Measurements from ENCODE around the gene NF1. TPM values are rescaled to one million over a fixed set of nuclear protein-coding genes. Genes with fewer than 3 reads are reported as not detected.

NF1 gene
- total and polyA plus RNA-seq, 7 donors: 4.8 to 83.8 (median 40.7) TPM

DNA sequence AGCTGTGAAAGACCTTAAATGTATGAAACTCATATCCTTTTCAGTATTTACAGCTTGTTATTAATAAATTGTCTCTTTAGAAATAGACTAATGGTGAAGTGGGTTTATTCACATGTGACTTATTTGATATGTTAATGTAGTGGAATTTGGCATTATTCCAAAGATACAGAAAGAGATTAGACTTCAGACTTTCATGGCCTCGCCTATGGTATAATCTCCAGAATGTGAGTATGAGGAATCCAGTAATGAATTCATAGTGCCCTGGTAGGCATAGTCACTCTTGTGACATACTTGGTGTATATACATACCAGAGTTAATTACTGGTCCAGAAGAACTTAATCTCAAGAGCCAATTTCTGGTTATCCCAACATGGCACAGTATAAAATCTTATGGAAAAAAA lies 129.6 kb downstream of the NF1 start:
- TF ChIP-seq POLR2A (IDR thresholded peaks at IDR 0.05) (no peak), EP300 (IDR thresholded peaks at IDR 0.05) (no peak), POLR2AphosphoS5 (IDR thresholded peaks at IDR 0.05) (no peak)
- TF ChIP-seq, protein P1, sequence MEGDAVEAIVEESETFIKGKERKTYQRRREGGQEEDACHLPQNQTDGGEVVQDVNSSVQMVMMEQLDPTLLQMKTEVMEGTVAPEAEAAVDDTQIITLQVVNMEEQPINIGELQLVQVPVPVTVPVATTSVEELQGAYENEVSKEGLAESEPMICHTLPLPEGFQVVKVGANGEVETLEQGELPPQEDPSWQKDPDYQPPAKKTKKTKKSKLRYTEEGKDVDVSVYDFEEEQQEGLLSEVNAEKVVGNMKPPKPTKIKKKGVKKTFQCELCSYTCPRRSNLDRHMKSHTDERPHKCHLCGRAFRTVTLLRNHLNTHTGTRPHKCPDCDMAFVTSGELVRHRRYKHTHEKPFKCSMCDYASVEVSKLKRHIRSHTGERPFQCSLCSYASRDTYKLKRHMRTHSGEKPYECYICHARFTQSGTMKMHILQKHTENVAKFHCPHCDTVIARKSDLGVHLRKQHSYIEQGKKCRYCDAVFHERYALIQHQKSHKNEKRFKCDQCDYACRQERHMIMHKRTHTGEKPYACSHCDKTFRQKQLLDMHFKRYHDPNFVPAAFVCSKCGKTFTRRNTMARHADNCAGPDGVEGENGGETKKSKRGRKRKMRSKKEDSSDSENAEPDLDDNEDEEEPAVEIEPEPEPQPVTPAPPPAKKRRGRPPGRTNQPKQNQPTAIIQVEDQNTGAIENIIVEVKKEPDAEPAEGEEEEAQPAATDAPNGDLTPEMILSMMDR (IDR thresholded peaks at IDR 0.05): no peak
- Histone ChIP-seq H3K36me3 (peaks cover 0 to 35% (median 4%) of the 10 kb centered on the region in 4 donors), H3K4me1 (no peaks in the 10 kb centered on the region), H3K27ac (no peak overlapping the region), H3K4me3 (no peak overlapping the region), H3K9me3 (no peaks in the 10 kb centered on the region), H3K27me3 (no peaks in the 10 kb centered on the region)
- intact Hi-C loops (cut with DNase I): no loop called here
- WGBS, 2 donors: 26 to 69% methylated on average over 1 of the region's 1 CpG
- DNase-seq: no peak

DNA sequence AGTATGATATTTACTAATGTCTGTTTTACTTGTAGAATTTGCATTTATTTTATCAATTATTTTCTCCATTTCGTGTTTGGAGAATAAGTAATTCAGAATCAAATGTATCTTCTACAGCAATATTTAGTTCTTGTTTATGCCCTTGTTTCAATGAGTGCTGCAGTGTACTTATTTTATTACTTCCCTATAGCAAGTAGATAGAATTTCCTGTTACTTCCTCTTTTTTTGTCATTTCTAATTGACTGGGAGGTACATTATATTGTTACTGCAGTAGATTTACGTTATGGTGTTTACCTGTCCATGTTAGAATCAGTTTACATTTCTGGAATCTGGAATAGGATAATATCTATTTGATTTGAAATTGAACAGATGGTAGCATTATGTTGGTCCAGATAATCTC lies 131.1 kb downstream of the NF1 start:
- TF ChIP-seq POLR2A (IDR thresholded peaks at IDR 0.05) (no peak), POLR2AphosphoS5 (IDR thresholded peaks at IDR 0.05) (no peak), EP300 (IDR thresholded peaks at IDR 0.05) (no peak)
- TF ChIP-seq, protein P1 (IDR thresholded peaks at IDR 0.05): no peak
- 26 to 41% methylated on average over 2 of the region's 2 CpGs for WGBS, 2 donors
- H3K27ac ChIP-seq: no peak overlapping the region
- no peak overlapping the region for H3K4me3 ChIP-seq
- no peaks in the 10 kb centered on the region for H3K4me1 ChIP-seq
- DNase-seq: no peak
- H3K36me3 ChIP-seq: peaks cover 0 to 45% (median 5%) of the 10 kb centered on the region in 4 donors
- intact Hi-C loops (cut with DNase I): no loop called here
- H3K9me3 ChIP-seq: no peaks in the 10 kb centered on the region
- no peaks in the 10 kb centered on the region for H3K27me3 ChIP-seq

DNA sequence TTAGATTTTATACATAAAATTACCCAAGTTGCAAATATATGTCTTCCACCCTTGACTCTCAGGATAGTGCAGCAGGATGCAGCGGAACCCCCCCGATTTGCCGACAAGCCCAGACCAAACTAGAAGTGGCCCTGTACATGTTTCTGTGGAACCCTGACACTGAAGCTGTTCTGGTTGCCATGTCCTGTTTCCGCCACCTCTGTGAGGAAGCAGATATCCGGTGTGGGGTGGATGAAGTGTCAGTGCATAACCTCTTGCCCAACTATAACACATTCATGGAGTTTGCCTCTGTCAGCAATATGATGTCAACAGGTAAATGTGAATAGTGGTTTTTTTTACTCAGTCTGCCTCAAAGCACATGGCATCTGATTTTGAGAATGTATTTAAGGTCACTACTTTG lies 131.6 kb downstream of the NF1 start:
- TF ChIP-seq EP300 (IDR thresholded peaks at IDR 0.05) (no peak), POLR2AphosphoS5 (IDR thresholded peaks at IDR 0.05) (no peak), POLR2A (IDR thresholded peaks at IDR 0.05) (no peak)
- TF ChIP-seq, protein P1 (IDR thresholded peaks at IDR 0.05): no peak
- Histone ChIP-seq H3K4me1 (no peaks in the 10 kb centered on the region), H3K4me3 (no peak overlapping the region), H3K27me3 (no peaks in the 10 kb centered on the region), H3K36me3 (peaks cover 0 to 51% (median 5%) of the 10 kb centered on the region in 4 donors), H3K9me3 (no peaks in the 10 kb centered on the region), H3K27ac (no peak overlapping the region)
- no peak for DNase-seq
- 75 to 84% methylated on average over 5 of the region's 5 CpGs for WGBS, 2 donors
- intact Hi-C loops (cut with DNase I): no loop called here

DNA sequence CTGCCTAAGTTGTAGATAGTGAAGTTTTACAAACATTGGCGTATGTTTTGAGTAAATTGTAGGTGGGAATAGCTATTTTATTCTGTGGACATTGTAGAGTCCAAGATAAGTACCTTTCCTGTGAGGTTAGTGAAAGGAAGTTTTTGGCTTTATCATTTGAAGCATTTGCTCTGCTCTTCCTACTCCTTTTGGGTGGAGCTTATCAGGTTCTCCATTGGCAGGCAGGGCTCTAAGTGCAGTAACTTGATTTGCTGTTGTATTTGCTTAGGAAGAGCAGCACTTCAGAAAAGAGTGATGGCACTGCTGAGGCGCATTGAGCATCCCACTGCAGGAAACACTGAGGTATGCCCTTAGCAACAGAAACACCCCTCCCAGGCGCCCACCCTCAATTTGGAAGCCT lies 132.2 kb downstream of the NF1 start:
- intact Hi-C loops (cut with DNase I): no loop called here
- no peak overlapping the region for H3K27ac ChIP-seq
- no peaks in the 10 kb centered on the region for H3K4me1 ChIP-seq
- H3K27me3 ChIP-seq: no peaks in the 10 kb centered on the region
- H3K9me3 ChIP-seq: no peaks in the 10 kb centered on the region
- WGBS, 2 donors: 89 to 90% methylated on average over 3 of the region's 3 CpGs
- H3K36me3 ChIP-seq: peaks cover 0 to 56% (median 5%) of the 10 kb centered on the region in 4 donors
- TF ChIP-seq POLR2A (IDR thresholded peaks at IDR 0.05) (no peak), POLR2AphosphoS5 (IDR thresholded peaks at IDR 0.05) (no peak), EP300 (IDR thresholded peaks at IDR 0.05) (no peak)
- TF ChIP-seq, protein P1 (IDR thresholded peaks at IDR 0.05): no peak
- no peak overlapping the region for H3K4me3 ChIP-seq
- no peak for DNase-seq

DNA sequence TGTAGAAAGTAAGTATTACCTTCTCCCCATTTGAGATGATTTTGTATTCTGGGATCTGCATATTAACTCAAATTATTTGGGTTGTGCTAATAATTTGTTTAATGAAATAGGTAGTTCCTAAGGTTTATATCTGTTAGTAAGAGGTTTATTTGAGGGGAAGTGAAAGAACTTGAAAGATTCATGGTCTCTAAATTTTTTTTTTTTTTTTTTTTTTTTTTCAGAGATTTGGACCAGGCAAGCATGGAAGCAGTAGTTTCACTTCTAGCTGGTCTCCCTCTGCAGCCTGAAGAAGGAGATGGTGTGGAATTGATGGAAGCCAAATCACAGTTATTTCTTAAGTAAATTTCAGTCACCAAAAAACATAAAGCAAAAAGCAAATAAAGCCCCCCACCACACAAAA lies 137.1 kb downstream of the NF1 start:
- intact Hi-C loops (cut with DNase I): no loop called here
- Histone ChIP-seq H3K4me3 (no peak overlapping the region), H3K27me3 (no peaks in the 10 kb centered on the region), H3K27ac (no peak overlapping the region), H3K9me3 (no peaks in the 10 kb centered on the region), H3K4me1 (peaks cover 0 to 9% (median 0%) of the 10 kb centered on the region in 4 donors), H3K36me3 (peaks cover 0 to 92% (median 20%) of the 10 kb centered on the region in 4 donors)
- DNase-seq: no peak
- TF ChIP-seq, protein P1 (IDR thresholded peaks at IDR 0.05): no peak
- no peak for TF ChIP-seq POLR2A (IDR thresholded peaks at IDR 0.05)

Measured in sigmoid colon (tissue), 7 donors.